Duodenal mucosa (tissue), 2 donors: ENCODE data around the gene ACSS2.
"Not testable (repeated sequence)": the region's sequence is repeated elsewhere in the genome, so short reads cannot be mapped to it uniquely, and the experiment has no call there.

Experiments
- H3K27ac ChIP-seq: one replicate; pipeline ENCODE4 v1.7.0; 2013; ENCODE audit warnings: low read depth, low read length
- H3K27me3 ChIP-seq, 2 donors: one replicate each; pipeline ENCODE4 v1.7.0; 2013; ENCODE audit warnings: low read length in 2 of 2, control low read depth in 1 of 2; ENCODE audit not compliant: insufficient read depth in 2 of 2, control insufficient read depth in 1 of 2
- H3K36me3 ChIP-seq, 2 donors: one replicate each; pipeline ENCODE4 v1.7.0; 2013; ENCODE audit warnings: low read length in 2 of 2, control low read depth in 1 of 2; ENCODE audit not compliant: insufficient read depth in 2 of 2, control insufficient read depth in 1 of 2
- H3K4me1 ChIP-seq, 2 donors: one replicate each; pipeline ENCODE4 v1.7.0; 2013; ENCODE audit warnings: low read length in 2 of 2, control low read depth in 1 of 2; ENCODE audit not compliant: insufficient read depth in 2 of 2, control insufficient read depth in 1 of 2
- H3K4me3 ChIP-seq, 2 donors: one replicate each; pipeline ENCODE4 v1.7.0; 2013; ENCODE audit warnings: low read length in 2 of 2, low read depth in 1 of 2
- H3K9ac ChIP-seq, 2 donors: one replicate each; pipeline ENCODE4 v1.7.0; 2013; ENCODE audit warnings: low read length in 2 of 2, low read depth in 1 of 2
- H3K9me3 ChIP-seq, 2 donors: one replicate each; pipeline ENCODE4 v1.7.0; 2013; ENCODE audit warnings: low read length in 2 of 2, control low read depth in 1 of 2; ENCODE audit not compliant: control insufficient read depth in 1 of 2

ACSS2 gene

DNA sequence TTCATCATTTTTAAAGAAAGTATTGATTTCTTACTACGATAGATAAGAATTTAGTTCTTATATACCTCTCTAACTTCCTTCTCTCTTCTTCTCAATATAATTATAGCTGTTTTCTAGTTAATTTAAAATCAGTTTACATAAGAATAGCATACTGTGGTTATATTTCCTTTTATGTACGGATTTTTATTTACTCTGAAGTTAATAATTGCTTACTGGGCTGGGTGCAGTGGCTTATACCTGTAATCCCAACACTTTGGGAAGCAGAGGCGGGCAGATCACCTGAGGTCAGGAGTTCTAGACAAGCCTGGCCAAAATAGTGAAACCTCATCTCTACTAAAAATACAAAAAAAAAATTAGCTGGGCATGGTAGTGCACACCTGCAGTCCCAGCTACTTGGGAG, 9.7 kb downstream of the ACSS2 start:
- H3K9me3 ChIP-seq = no peaks in the 10 kb centered on the region
- H3K9ac ChIP-seq = no peak overlapping the region
- no peak overlapping the region for H3K4me3 ChIP-seq
- H3K36me3 ChIP-seq = peaks cover 15 to 33% of the 10 kb centered on the region in 2 donors
- H3K27me3 ChIP-seq = no peaks in the 10 kb centered on the region
- no peak overlapping the region for H3K27ac ChIP-seq
- peaks cover 7 to 12% of the 10 kb centered on the region in 2 donors for H3K4me1 ChIP-seq

GRCh38 chr20:34887023-34887422, 10.6 kb downstream of the ACSS2 start:
- Histone ChIP-seq H3K9me3 (no peaks in the 10 kb centered on the region), H3K4me3 (no peak overlapping the region), H3K4me1 (peaks cover 13 to 18% of the 10 kb centered on the region in 2 donors), H3K36me3 (peaks cover 15 to 36% of the 10 kb centered on the region in 2 donors), H3K9ac (no peak overlapping the region), H3K27me3 (no peaks in the 10 kb centered on the region), H3K27ac (no peak overlapping the region)

DNA sequence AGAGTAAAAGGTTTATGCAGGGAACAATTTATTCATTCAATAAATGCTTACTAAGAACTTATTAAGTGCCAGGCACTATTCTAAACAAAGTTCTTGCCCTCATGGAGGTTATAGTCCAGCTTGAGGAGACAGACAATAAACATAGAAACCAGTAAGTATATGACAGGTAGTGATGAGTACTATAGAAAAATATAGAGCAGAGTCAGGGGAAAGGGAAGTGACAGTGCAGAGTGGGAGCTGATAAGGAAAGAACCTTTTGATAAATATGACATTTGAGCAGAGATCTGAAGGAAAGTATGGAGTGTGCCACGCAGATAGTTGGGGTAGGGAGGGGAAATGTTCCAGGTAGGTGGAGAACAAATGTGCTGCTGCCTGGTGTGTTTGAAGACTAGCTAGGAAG, 12.1 kb downstream of the ACSS2 start:
- H3K9me3 ChIP-seq = no peaks in the 10 kb centered on the region
- H3K27me3 ChIP-seq = no peaks in the 10 kb centered on the region
- no peak overlapping the region for H3K27ac ChIP-seq
- no peak overlapping the region for H3K9ac ChIP-seq
- no peak overlapping the region for H3K4me3 ChIP-seq
- H3K36me3 ChIP-seq = peaks cover 11 to 25% of the 10 kb centered on the region in 2 donors
- H3K4me1 ChIP-seq = peaks cover 11 to 20% of the 10 kb centered on the region in 2 donors

DNA sequence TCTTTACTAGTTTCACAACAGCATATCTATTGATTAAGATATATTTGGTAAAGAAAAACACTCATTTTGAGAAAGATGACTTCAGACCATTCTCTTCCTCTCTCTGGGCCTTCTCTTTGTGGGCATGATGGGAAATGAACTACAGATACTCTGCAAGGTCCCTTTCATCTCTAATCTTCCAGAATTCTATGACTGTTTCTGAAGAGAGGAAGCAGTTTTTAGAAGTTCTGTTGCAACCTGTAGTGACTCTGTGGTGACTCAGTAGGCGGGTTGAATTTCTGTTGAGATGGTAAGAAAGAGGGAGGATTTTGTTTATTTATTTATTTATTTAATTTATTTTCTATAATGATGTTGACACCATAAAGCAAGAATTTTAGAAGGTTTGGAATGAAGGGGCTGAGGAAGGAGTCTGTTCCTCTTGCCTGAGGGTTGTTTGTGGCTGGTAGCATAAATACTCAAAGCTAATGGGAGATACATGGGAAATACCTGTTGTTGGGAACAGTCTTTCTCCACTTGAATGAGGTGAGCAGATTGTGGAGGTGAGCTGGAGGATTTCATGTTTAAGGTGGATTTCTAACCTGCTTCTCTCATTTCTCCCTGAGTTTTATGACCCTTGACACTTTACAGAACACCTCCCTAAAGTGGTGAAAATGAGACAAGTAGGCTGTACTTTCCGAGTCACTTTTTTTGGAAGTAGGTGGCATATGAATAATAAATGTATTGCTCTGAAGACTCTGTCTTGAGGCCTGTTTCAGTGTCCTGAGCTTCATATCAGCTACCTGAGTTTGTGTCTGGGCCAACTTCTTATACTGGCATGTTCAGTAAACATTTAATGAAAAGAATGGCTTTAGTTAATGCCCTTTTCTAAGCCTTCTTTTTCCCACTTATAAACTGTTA, 15.0 kb downstream of the ACSS2 start:
- Histone ChIP-seq H3K9me3 (no peaks in the 10 kb centered on the region), H3K4me3 (no peak overlapping the region), H3K27ac (no peak overlapping the region), H3K4me1 (peaks cover 31 to 38% of the 10 kb centered on the region in 2 donors), H3K27me3 (no peaks in the 10 kb centered on the region), H3K9ac (no peak overlapping the region), H3K36me3 (peaks cover 8 to 9% of the 10 kb centered on the region in 2 donors)

GRCh38 chr20:34892671-34893070, 16.3 kb downstream of the ACSS2 start:
- Histone ChIP-seq H3K4me1 (peaks cover 32 to 40% of the 10 kb centered on the region in 2 donors), H3K27ac (no peak overlapping the region), H3K9ac (no peak overlapping the region)

GRCh38 chr20:34894723-34895122, 18.3 kb downstream of the ACSS2 start:
- Histone ChIP-seq H3K27me3 (no peaks in the 10 kb centered on the region), H3K27ac (no peak overlapping the region), H3K9ac (no peak overlapping the region), H3K9me3 (no peaks in the 10 kb centered on the region), H3K4me3 (no peak overlapping the region), H3K4me1 (peaks cover 32 to 40% of the 10 kb centered on the region in 2 donors), H3K36me3 (peaks cover 4 to 7% of the 10 kb centered on the region in 2 donors)

More at GRCh38 chr20:34892671-34893070, 16.3 kb downstream of the ACSS2 start:
- Histone ChIP-seq H3K4me3 (no peak overlapping the region), H3K36me3 (peaks cover 5 to 8% of the 10 kb centered on the region in 2 donors), H3K27me3 (no peaks in the 10 kb centered on the region), H3K9me3 (no peaks in the 10 kb centered on the region)

GRCh38 chr20:34895465-34895864, 19.1 kb downstream of the ACSS2 start:
- Histone ChIP-seq H3K27me3 (no peaks in the 10 kb centered on the region), H3K9ac (no peak overlapping the region), H3K36me3 (peaks cover 4 to 7% of the 10 kb centered on the region in 2 donors), H3K4me3 (no peak overlapping the region), H3K9me3 (no peaks in the 10 kb centered on the region), H3K27ac (no peak overlapping the region), H3K4me1 (peaks cover 29 to 35% of the 10 kb centered on the region in 2 donors)

DNA sequence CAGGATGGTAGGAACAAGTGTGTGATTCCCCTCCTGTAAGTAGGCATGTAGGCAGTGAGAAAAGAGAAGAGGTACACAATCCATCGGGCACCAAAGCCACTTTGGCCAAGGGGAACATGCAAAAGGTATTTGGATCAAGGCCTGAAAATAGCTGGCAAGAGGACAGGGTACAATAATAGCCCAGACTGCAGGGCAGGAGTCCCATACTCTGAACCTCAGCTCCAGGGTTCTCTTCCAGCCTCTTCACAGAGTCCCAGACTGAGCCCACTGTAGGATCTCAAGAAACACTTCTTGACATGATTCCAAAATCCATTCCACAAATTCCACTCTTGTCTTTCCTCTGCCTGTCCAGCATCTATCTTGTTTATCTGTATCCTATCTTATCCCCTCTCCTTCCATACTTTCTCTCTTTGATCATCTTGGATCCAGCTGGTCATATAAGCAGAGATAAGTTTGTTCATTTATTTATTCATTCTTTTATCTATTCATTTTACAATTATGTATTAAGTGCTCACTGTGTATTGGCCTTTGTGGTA, 19.7 kb downstream of the ACSS2 start:
- Histone ChIP-seq H3K36me3 (peaks cover 6 to 10% of the 10 kb centered on the region in 2 donors), H3K4me3 (no peak overlapping the region), H3K27me3 (no peaks in the 10 kb centered on the region), H3K27ac (no peak overlapping the region), H3K9me3 (no peaks in the 10 kb centered on the region), H3K4me1 (peaks cover 29 to 33% of the 10 kb centered on the region in 2 donors), H3K9ac (no peak overlapping the region)

DNA sequence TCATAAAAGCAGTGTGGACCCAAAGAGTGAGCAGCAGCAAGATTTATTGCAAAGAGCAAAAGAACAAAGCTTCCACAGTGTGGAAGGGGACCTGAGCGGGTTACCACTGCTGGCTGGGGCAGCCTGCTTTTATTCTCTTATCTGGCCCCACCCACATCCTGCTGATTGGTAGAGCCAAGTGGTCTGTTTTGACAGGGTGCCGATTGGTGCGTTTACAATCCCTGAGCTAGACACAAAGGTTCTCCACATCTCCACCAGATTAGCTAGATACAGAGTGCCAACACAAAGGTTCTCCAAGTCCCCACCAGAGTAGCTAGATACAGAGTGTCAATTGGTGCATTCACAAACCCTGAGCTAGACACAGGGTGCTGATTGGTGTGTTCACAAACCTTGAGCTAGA, 21.7 kb downstream of the ACSS2 start:
- H3K27ac ChIP-seq, H3K36me3 ChIP-seq, H3K4me3 ChIP-seq, H3K27me3 ChIP-seq, H3K9ac ChIP-seq, H3K9me3 ChIP-seq: not testable (repeated sequence)
- peaks cover 20 to 22% of the 10 kb centered on the region in 2 donors for H3K4me1 ChIP-seq

GRCh38 chr20:34898731-34899130, 22.3 kb downstream of the ACSS2 start:
- H3K27ac ChIP-seq, H3K9me3 ChIP-seq, H3K4me3 ChIP-seq, H3K9ac ChIP-seq, H3K27me3 ChIP-seq, H3K36me3 ChIP-seq: not testable (repeated sequence)
- peaks cover 26 to 28% of the 10 kb centered on the region in 2 donors for H3K4me1 ChIP-seq
